Measurements from ENCODE around the gene SPP2.

Gene SPP2

GRCh38 chr2:234091883-234092282 is 41.4 kb downstream of the SPP2 start:
- Histone ChIP-seq H3K36me3 (ENCODE audit: insufficient read depth, insufficient read length, low read length) (no peaks in the 10 kb centered on the region), H3K27me3 (ENCODE audit: insufficient read depth, insufficient read length) (no peaks in the 10 kb centered on the region), H3K4me1 (ENCODE audit: insufficient read depth, insufficient read length) (peaks cover 8% of the 10 kb centered on the region), H3K9me3 (ENCODE audit: insufficient read depth, low read length) (peaks cover 12% of the 10 kb centered on the region; the same call in 1 of the 2 replicates), H3K9ac (ENCODE audit: insufficient read length, low read depth) (no peak overlapping the region), H3K4me3 (ENCODE audit: insufficient read length, low read depth) (no peak overlapping the region)
- no peak for DNase-seq (ENCODE audit: low read depth, low spot score)
- TF ChIP-seq ZNF274 (IDR thresholded peaks at IDR 0.05; ENCODE audit: low read depth, low read length) (no peak), SUZ12 (IDR thresholded peaks at IDR 0.05; ENCODE audit: extremely low read depth, insufficient read depth, insufficient read length) (no peak), YY1 (IDR thresholded peaks at IDR 0.05; ENCODE audit: insufficient read depth, insufficient read length) (no peak)

- no peak overlapping the region for H3K9ac ChIP-seq (ENCODE audit: insufficient read length, low read depth)
Observed at GRCh38 chr2:234092344-234092743, 41.8 kb downstream of the SPP2 start.

GRCh38 chr2:234095301-234095700 is 44.8 kb downstream of the SPP2 start:
- DNase-seq (ENCODE audit: low read depth, low spot score), result no peak
- TF ChIP-seq SUZ12 (IDR thresholded peaks at IDR 0.05; ENCODE audit: extremely low read depth, insufficient read depth, insufficient read length), result no peak
- no peak for TF ChIP-seq ZNF274 (IDR thresholded peaks at IDR 0.05; ENCODE audit: low read depth, low read length)
- no peak for TF ChIP-seq YY1 (IDR thresholded peaks at IDR 0.05; ENCODE audit: insufficient read depth, insufficient read length)

More at GRCh38 chr2:234092344-234092743, 41.8 kb downstream of the SPP2 start:
- H3K4me3 ChIP-seq (ENCODE audit: insufficient read length, low read depth), result no peak overlapping the region
- peaks cover 8% of the 10 kb centered on the region for H3K4me1 ChIP-seq (ENCODE audit: insufficient read depth, insufficient read length)
- no peak for DNase-seq (ENCODE audit: low read depth, low spot score)
- TF ChIP-seq SUZ12 (IDR thresholded peaks at IDR 0.05; ENCODE audit: extremely low read depth, insufficient read depth, insufficient read length) (no peak), YY1 (IDR thresholded peaks at IDR 0.05; ENCODE audit: insufficient read depth, insufficient read length) (no peak), ZNF274 (IDR thresholded peaks at IDR 0.05; ENCODE audit: low read depth, low read length) (no peak)
- no peaks in the 10 kb centered on the region for H3K36me3 ChIP-seq (ENCODE audit: insufficient read depth, insufficient read length, low read length)
- peaks cover 12% of the 10 kb centered on the region; the same call in 1 of the 2 replicates for H3K9me3 ChIP-seq (ENCODE audit: insufficient read depth, low read length)
- no peaks in the 10 kb centered on the region for H3K27me3 ChIP-seq (ENCODE audit: insufficient read depth, insufficient read length)

GRCh38 chr2:234096164-234096563 is 45.7 kb downstream of the SPP2 start:
- H3K27me3 ChIP-seq (ENCODE audit: insufficient read depth, insufficient read length), result no peaks in the 10 kb centered on the region
- no peak overlapping the region for H3K4me3 ChIP-seq (ENCODE audit: insufficient read length, low read depth)
- H3K9me3 ChIP-seq (ENCODE audit: insufficient read depth, low read length), result no peaks in the 10 kb centered on the region
- TF ChIP-seq YY1 (IDR thresholded peaks at IDR 0.05; ENCODE audit: insufficient read depth, insufficient read length) (no peak), ZNF274 (IDR thresholded peaks at IDR 0.05; ENCODE audit: low read depth, low read length) (no peak), SUZ12 (IDR thresholded peaks at IDR 0.05; ENCODE audit: extremely low read depth, insufficient read depth, insufficient read length) (no peak)
- peaks cover 8% of the 10 kb centered on the region for H3K4me1 ChIP-seq (ENCODE audit: insufficient read depth, insufficient read length)
- no peaks in the 10 kb centered on the region for H3K36me3 ChIP-seq (ENCODE audit: insufficient read depth, insufficient read length, low read length)
- no peak for DNase-seq (ENCODE audit: low read depth, low spot score)
- no peak overlapping the region for H3K9ac ChIP-seq (ENCODE audit: insufficient read length, low read depth)

More at GRCh38 chr2:234095301-234095700, 44.8 kb downstream of the SPP2 start:
- H3K4me1 ChIP-seq (ENCODE audit: insufficient read depth, insufficient read length), result peaks cover 8% of the 10 kb centered on the region
- no peaks in the 10 kb centered on the region for H3K36me3 ChIP-seq (ENCODE audit: insufficient read depth, insufficient read length, low read length)
- no peak overlapping the region for H3K9ac ChIP-seq (ENCODE audit: insufficient read length, low read depth)
- H3K9me3 ChIP-seq (ENCODE audit: insufficient read depth, low read length), result no peaks in the 10 kb centered on the region
- no peaks in the 10 kb centered on the region for H3K27me3 ChIP-seq (ENCODE audit: insufficient read depth, insufficient read length)
- H3K4me3 ChIP-seq (ENCODE audit: insufficient read length, low read depth), result no peak overlapping the region

- H3K36me3 ChIP-seq (ENCODE audit: insufficient read depth, insufficient read length, low read length), result no peaks in the 10 kb centered on the region
- DNase-seq (ENCODE audit: low read depth, low spot score), result no peak
- no peak overlapping the region for H3K4me3 ChIP-seq (ENCODE audit: insufficient read length, low read depth)
- TF ChIP-seq YY1 (IDR thresholded peaks at IDR 0.05; ENCODE audit: insufficient read depth, insufficient read length) (no peak), SUZ12 (IDR thresholded peaks at IDR 0.05; ENCODE audit: extremely low read depth, insufficient read depth, insufficient read length) (no peak), ZNF274 (IDR thresholded peaks at IDR 0.05; ENCODE audit: low read depth, low read length) (no peak)
- no peaks in the 10 kb centered on the region for H3K9me3 ChIP-seq (ENCODE audit: insufficient read depth, low read length)
- H3K27me3 ChIP-seq (ENCODE audit: insufficient read depth, insufficient read length), result no peaks in the 10 kb centered on the region
- no peaks in the 10 kb centered on the region for H3K4me1 ChIP-seq (ENCODE audit: insufficient read depth, insufficient read length)
- no peak overlapping the region for H3K9ac ChIP-seq (ENCODE audit: insufficient read length, low read depth)
Observed at GRCh38 chr2:234098681-234099080, 48.2 kb downstream of the SPP2 start.

GRCh38 chr2:234099266-234099665 is 48.8 kb downstream of the SPP2 start:
- DNase-seq (ENCODE audit: low read depth, low spot score), result no peak
- Histone ChIP-seq H3K9me3 (ENCODE audit: insufficient read depth, low read length) (no peaks in the 10 kb centered on the region), H3K9ac (ENCODE audit: insufficient read length, low read depth) (no peak overlapping the region), H3K4me3 (ENCODE audit: insufficient read length, low read depth) (no peak overlapping the region), H3K36me3 (ENCODE audit: insufficient read depth, insufficient read length, low read length) (no peaks in the 10 kb centered on the region), H3K27me3 (ENCODE audit: insufficient read depth, insufficient read length) (no peaks in the 10 kb centered on the region), H3K4me1 (ENCODE audit: insufficient read depth, insufficient read length) (no peaks in the 10 kb centered on the region)
- TF ChIP-seq ZNF274 (IDR thresholded peaks at IDR 0.05; ENCODE audit: low read depth, low read length), result no peak
- no peak for TF ChIP-seq YY1 (IDR thresholded peaks at IDR 0.05; ENCODE audit: insufficient read depth, insufficient read length)
- no peak for TF ChIP-seq SUZ12 (IDR thresholded peaks at IDR 0.05; ENCODE audit: extremely low read depth, insufficient read depth, insufficient read length)

GRCh38 chr2:234100686-234101085 is 50.2 kb downstream of the SPP2 start:
- TF ChIP-seq SUZ12 (IDR thresholded peaks at IDR 0.05; ENCODE audit: extremely low read depth, insufficient read depth, insufficient read length) (no peak), ZNF274 (IDR thresholded peaks at IDR 0.05; ENCODE audit: low read depth, low read length) (no peak), YY1 (IDR thresholded peaks at IDR 0.05; ENCODE audit: insufficient read depth, insufficient read length) (no peak)
- no peak overlapping the region for H3K9ac ChIP-seq (ENCODE audit: insufficient read length, low read depth)
- H3K9me3 ChIP-seq (ENCODE audit: insufficient read depth, low read length), result no peaks in the 10 kb centered on the region
- no peaks in the 10 kb centered on the region for H3K36me3 ChIP-seq (ENCODE audit: insufficient read depth, insufficient read length, low read length)
- no peak for DNase-seq (ENCODE audit: low read depth, low spot score)
- H3K4me1 ChIP-seq (ENCODE audit: insufficient read depth, insufficient read length), result no peaks in the 10 kb centered on the region
- H3K4me3 ChIP-seq (ENCODE audit: insufficient read length, low read depth), result no peak overlapping the region
- H3K27me3 ChIP-seq (ENCODE audit: insufficient read depth, insufficient read length), result no peaks in the 10 kb centered on the region
